Left kidney (tissue), 2 donors: ENCODE data around the gene ING5. TPM values are rescaled to one million over a fixed set of nuclear protein-coding genes. Genes with fewer than 3 reads are reported as not detected.

Experiments
- DNase-seq: peaks from one replicate; pipeline ENCODE4 v3.0.0-alpha.2; 2013
- polyA plus RNA-seq: library from polyadenylated mRNA; unstranded; fragments of 120-200 nt; gene quantifications from one replicate; pipeline ENCODE4 v1.2.1, GENCODE V29; 2013; ENCODE audit not compliant: insufficient read length

ING5 gene
- polyA plus RNA-seq, 1 donor, result 50.6 TPM

GRCh38 chr2:241776336-241777169 lies 74.7 kb downstream of the ING5 start, which contains the start of gene GAL3ST2:
TSS of gene GAL3ST2 (plus strand) at chr2:241776822. CDS start at chr2:241776956, 134 bp downstream.
- no peak for DNase-seq

GRCh38 chr2:241777170-241777685 lies 75.4 kb downstream of the ING5 start:
- no peak for DNase-seq

- DNase-seq, result no peak
Observed at GRCh38 chr2:241777686-241778627, 76.1 kb downstream of the ING5 start.

Other genes with a start within 250 kb of the ING5 start
- gene STK25, start 193.5 kb upstream of the ING5 start, polyA plus RNA-seq, result 233 TPM
- 15.1 TPM for gene BOK, start 143.3 kb upstream of the ING5 start, polyA plus RNA-seq
- 50.0 TPM for gene THAP4, start 64.9 kb upstream of the ING5 start, polyA plus RNA-seq
- 105 TPM for gene ATG4B, start 64.3 kb upstream of the ING5 start, polyA plus RNA-seq
- gene DTYMK, start 15.2 kb upstream of the ING5 start, polyA plus RNA-seq, result 44.1 TPM
- 57.0 TPM for gene D2HGDH, start 32.6 kb downstream of the ING5 start, polyA plus RNA-seq
- 0.76 TPM for gene GAL3ST2, start 74.8 kb downstream of the ING5 start, polyA plus RNA-seq
- gene NEU4, start 107.2 kb downstream of the ING5 start, polyA plus RNA-seq, result 1.2 TPM
- 0.13 TPM for gene PDCD1, start 156.9 kb downstream of the ING5 start, polyA plus RNA-seq
- not detected for gene RTP5, start 167.7 kb downstream of the ING5 start, polyA plus RNA-seq